Stimulated activated CD8-positive, alpha-beta memory T cell treated with anti-CD3 and anti-CD28 coated beads, Interleukin-4, amount 100 ng/mL, for 48 hours (primary cell): ENCODE data around the gene HEXIM1.
A peak's percentile ranks its signal among the peaks of the same experiment; 100 is the strongest.
"Not testable (repeated sequence)": the region's sequence is repeated elsewhere in the genome, so short reads cannot be mapped to it uniquely, and the experiment has no call there.

Experiments
- DNase-seq: peaks from one replicate; pipeline ENCODE4 v3.0.0-alpha.2; 2020

Gene HEXIM1

GRCh38 chr17:45114117-45114932 is 34.0 kb upstream of the HEXIM1 start:
- DNase-seq = no peak

GRCh38 chr17:45115015-45115625 is 33.2 kb upstream of the HEXIM1 start:
- no peak for DNase-seq

- no peak for DNase-seq
These were observed 32.4 kb upstream of the HEXIM1 start for GRCh38 chr17:45115871-45116270.

GRCh38 chr17:45116434-45117016 is 31.8 kb upstream of the HEXIM1 start:
- no peak for DNase-seq

- DNase-seq = no peak
These were observed 30.9 kb upstream of the HEXIM1 start for GRCh38 chr17:45117334-45117733.

GRCh38 chr17:45117848-45118646 is 30.2 kb upstream of the HEXIM1 start:
- no peak for DNase-seq

- no peak for DNase-seq
These were observed 29.6 kb upstream of the HEXIM1 start for GRCh38 chr17:45118691-45119090.

GRCh38 chr17:45119964-45120363 is 28.3 kb upstream of the HEXIM1 start:
- DNase-seq = no peak

GRCh38 chr17:45120558-45120957 is 27.7 kb upstream of the HEXIM1 start:
- DNase-seq = no peak

GRCh38 chr17:45121055-45121454 is 27.2 kb upstream of the HEXIM1 start:
- no peak for DNase-seq

- DNase-seq = no peak
These were observed 25.1 kb upstream of the HEXIM1 start for GRCh38 chr17:45123076-45123770.

GRCh38 chr17:45123930-45124796 is 24.1 kb upstream of the HEXIM1 start:
- peak; percentile 49 for DNase-seq

- not testable (repeated sequence) for DNase-seq
These were observed 23.5 kb upstream of the HEXIM1 start for GRCh38 chr17:45124797-45125122.

- DNase-seq = no peak
These were observed 22.8 kb upstream of the HEXIM1 start for GRCh38 chr17:45125509-45125908.

GRCh38 chr17:45127207-45127547 is 21.1 kb upstream of the HEXIM1 start:
- DNase-seq = no peak

GRCh38 chr17:45127548-45128300 is 20.6 kb upstream of the HEXIM1 start:
- DNase-seq = no peak

GRCh38 chr17:45128331-45128730 is 19.9 kb upstream of the HEXIM1 start:
- DNase-seq = no peak

- no peak for DNase-seq
These were observed 19.3 kb upstream of the HEXIM1 start for GRCh38 chr17:45128989-45129388.

- no peak for DNase-seq
These were observed 18.8 kb upstream of the HEXIM1 start for GRCh38 chr17:45129426-45129939.

- no peak for DNase-seq
These were observed 18.2 kb upstream of the HEXIM1 start for GRCh38 chr17:45129940-45130680.
